Renal cortical epithelial cell (primary cell): Measurements from ENCODE around the gene LAMA3. TPM values are rescaled to one million over a fixed set of nuclear protein-coding genes. Genes with fewer than 3 reads are reported as not detected.

Experiments
- DNase-seq: peaks from one replicate; pipeline ENCODE4 v3.0.0-alpha.2; 2011; ENCODE audit warnings: low read depth
- total RNA-seq: library from RNA; depleted of rRNA; stranded (reverse); fragments of >200 nt; gene quantifications from 2 replicates; pipeline ENCODE4 v1.2.3, GENCODE V29; 2014

Gene LAMA3
- total RNA-seq, 1 donor from 2014 or later, result 70.9 TPM

DNA sequence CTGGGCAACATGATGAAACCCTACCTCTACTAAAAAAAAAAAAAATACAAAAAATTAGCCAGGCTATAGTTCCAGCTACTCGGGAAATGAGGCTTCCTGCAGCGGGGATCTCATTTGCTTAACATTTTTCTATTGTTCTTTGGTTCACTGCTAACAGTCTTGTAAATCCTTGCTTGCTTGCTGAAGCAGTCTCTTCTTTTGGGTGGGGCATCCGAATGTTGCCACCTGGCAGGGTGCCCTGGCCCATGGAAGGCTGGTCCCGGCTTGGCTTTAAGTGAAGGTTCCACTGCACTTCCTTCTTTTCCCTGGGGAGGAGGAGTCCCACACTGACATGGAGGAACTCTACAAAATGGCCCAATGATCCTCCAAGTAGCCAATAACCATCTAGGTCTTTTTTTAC, 20.5 kb upstream of the LAMA3 start:
- no peak for DNase-seq

DNA sequence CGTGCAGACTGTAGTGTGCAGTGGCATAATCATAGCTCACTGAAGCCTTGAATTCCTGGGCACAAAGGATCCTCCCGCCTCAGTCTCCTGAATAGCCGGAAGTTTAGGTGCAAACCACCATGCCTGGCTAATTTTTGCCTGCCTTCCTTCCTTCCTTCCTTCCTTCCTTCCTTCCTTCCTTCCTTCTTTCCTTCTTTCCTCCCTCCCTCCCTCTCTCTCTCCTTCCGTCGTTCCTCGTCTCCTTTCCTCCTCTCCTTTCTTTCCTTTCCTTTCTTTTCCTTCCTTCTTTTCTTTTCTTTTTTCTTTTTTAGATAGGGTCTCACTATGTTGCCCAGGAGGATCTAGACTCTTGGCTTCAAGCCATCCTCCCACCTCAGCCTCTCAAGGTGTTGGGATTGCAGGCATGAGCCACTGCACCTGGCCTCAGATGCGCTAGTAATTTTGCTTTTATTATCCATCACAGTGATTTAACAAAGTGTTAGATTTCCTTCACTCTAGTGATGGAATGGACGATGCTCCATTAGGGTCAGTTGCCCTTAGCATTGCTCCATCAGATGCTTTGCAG, 20.0 kb upstream of the LAMA3 start:
- DNase-seq, result no peak

DNA sequence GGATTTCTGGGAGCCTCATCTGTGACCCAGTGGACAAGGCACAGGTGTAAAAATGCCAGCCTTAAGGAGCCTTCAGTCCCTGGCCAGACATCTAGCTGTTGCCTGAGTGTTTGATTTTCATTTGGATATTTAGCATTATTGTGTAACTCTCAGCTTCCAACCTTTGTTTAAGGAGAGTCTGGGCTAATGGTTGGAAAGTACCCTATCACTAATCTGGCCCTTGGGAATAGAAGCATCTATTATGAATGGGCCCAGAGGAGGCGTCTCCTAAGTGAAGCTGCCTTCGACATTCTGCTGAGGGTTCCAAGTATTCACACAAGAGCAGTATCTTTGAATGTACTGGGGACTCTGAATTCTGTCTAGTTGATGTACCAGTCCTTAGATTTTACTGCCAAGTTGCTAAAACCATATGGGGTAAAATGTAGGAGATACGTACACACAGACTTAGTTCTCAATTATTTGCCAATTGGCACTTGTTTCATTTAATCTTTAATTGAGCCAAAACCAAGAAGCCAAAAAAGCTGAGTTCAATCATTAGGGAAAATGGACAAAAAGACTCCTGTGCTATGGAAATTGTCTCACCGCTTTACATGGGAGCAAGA, 19.3 kb upstream of the LAMA3 start:
- DNase-seq, result no peak

DNA sequence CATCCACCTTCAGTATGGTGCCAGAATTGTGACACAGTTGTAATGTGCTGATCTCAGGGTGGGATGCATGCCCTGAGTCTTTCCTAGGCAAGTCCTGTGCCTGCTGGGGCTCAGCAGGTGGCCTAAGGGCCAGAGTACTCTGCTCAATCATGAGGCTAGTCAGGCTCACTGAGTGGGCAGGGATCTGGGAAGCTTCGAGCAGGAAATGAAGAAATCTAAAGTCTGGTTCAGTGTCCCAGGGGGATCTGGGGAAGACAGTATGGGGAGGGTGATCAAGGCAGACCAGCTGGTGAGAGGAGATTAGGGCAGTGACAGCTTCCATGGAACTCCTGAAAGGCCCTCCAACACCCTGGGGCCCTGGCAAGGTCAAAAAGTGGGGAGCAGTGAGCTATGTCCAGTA, 17.7 kb upstream of the LAMA3 start:
- no peak for DNase-seq

DNA sequence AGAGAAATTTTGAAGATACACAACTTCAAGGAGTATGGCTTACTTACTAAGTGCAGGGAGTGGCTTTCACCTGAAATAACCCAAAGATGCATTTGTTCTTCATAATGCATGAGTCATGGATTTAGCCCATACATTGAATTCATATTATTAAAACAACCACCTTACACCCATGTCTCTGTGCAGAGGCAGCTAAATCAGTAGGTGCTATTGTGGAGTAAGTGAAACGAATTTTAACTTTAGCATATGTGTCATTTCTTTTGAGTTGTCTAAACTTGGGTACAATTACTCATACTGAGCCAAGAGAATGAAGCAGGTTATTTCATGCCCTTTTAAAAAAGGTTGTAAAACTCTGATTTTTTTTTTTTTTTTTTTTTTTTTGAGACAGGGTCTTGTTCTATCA, 15.5 kb upstream of the LAMA3 start:
- no peak for DNase-seq

DNA sequence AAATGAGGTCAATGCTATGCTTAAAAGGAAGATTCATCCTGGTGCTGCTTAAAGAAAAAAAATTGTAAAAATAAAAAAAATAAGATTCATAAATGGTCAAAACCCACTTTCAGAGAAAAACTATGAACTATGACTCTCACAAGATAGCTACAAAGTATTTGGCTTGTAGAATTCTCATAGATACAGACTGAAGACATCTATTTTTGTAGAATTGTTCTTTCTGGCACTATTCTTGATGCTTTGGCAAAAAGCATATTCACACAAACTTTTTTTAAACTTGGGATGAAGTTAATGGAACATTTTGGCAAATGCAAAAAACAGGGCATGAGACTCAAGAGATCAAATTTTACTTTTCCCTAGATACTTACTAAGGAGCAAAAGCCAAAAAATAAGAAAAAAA, 14.0 kb upstream of the LAMA3 start:
- no peak for DNase-seq

DNA sequence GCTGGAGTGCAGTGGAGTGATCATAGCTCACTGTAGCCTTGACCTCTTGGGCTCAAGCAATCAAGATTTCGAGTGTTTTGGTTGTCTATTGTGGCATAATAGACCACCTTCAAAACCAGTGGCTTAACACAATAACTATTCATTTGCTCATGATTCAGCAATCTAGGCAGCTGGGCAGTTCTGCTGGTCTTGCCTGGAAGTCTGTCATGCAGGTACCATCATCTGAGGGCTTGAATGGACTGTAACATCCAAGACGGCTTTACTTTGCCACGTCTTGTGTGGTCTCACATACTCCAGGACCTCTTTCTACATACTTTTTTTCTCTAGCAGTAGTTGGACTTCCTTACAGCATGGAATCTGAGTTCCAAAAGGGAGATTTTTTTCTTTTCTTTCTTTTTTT, 13.4 kb upstream of the LAMA3 start:
- peak; percentile 40 for DNase-seq

DNA sequence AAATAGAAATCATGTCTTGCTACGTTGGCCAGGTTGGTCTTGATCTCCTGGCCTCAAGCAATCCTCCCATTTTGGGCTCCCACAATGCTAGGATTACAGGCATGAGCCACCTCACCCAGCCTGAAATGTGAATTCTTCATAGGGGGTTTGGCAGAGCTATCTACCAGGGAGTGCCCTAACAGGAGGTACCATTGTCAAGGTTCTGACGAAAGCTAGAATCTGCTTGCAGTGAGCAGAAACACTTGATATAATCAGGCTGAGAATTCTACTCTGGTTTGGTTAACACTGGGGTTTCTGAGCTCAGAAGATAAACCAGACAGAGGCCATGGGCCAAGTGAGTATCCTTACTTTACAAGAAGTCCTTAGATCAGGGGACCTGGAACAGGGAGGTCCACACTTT, 7.2 kb upstream of the LAMA3 start:
- DNase-seq, result no peak

DNA sequence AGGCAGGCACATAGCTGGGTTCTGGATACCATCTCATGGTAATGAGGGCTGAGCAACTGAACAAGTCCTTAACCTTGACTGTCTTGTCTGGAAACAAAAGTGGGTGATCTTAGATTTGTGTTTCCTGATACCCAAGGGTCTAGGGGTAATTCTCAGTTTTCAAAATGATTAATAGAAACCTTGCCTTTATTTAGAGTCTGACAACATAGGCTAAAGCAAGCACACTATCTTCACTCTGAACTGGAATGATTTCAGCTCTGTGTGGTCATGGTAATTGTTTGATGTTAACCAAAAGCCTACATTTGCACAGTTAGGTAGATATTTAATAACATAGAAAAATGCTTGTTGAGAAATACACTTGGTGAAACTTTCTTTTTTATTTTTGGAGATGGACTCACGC, 6.8 kb upstream of the LAMA3 start:
- no peak for DNase-seq

DNA sequence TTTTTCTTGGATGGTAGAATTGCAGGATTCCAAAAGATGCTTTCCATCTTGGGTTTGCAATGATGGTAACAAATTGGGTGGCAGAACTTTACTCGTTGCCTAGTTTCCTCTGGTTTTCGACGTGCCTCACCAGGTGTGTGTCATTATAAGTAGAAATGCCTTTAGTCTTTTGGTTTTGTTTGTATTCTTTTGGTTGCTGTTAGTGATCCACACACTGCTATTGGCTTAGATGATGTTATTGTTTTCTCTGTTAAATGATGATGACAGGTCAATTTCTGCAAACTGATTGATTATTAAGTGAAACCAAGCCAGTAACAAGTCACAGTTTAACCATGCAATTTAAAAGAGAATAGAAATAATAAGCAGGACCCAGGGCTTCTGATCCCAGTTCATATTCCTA, 6.1 kb upstream of the LAMA3 start:
- DNase-seq, result peak; percentile 30

DNA sequence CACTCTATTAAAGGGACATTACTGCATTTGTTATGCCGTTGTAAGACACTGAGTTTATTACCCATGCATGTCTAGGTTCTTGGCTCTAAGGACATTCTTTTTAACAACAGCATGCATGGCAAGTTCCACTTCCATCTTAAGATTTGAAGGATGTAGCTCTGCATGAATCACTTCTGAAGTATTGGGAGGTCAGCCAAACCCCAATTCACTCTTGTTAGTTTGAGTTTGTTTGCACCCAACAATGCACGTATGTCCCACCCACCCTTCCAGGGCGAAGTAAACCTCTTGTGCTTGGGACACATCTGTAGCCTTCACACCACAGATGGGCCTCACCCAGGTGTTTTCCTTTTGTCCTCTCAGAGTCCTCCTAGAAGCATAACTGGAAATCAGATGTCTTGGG, 5.6 kb upstream of the LAMA3 start:
- DNase-seq, result peak; percentile 47

DNA sequence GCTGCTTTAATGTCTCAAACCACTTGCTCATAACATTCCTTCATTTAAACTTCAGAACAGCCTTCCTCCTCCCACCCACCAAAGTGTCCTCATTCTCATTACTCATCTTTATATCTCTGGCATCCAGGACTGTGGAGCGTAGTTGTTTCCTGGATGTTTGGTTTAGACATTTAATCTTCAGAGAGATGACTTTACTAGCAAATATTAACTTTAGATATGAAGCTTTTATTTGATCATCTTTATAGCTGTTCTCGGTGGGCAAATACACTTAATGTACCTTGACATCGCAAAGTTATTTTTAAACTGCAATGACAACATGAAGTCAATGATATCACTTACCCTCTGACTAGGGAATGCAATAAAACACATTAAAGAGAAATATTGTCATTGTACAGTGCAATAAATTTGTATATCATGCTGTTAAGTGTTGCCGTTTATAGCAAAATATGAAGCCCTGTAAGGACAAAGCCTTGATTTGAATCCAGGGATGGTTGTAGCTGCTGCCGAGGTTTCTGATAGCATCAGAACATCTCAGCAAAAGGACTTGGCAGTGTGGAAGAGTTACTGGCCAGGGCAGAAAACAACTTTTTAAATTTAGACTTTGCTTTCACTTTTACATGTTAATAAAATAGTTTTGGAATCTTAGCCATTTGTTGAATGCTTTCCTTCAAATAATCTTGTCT, 4.6 kb upstream of the LAMA3 start:
- peak; percentile 22 for DNase-seq

DNA sequence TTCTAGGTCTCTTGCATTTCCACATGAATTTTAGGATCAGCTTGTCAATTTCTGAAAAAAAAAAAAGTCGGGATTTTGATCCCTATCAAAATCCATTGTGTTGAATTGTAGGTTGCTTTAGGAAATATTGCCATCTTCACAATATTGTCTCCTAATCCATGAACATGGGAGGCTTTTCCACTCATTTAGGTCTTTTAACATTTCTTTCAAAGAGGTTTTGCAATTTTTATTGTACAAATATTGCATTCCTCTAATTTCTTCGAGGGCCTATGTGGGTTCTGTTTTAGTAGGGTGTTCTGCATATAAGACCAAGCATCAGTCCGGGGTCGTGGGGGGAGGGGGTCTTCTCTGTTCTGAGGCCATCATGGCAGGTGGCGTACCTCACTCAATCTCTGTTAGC, 725 bp upstream of the LAMA3 start:
- no peak for DNase-seq

DNA sequence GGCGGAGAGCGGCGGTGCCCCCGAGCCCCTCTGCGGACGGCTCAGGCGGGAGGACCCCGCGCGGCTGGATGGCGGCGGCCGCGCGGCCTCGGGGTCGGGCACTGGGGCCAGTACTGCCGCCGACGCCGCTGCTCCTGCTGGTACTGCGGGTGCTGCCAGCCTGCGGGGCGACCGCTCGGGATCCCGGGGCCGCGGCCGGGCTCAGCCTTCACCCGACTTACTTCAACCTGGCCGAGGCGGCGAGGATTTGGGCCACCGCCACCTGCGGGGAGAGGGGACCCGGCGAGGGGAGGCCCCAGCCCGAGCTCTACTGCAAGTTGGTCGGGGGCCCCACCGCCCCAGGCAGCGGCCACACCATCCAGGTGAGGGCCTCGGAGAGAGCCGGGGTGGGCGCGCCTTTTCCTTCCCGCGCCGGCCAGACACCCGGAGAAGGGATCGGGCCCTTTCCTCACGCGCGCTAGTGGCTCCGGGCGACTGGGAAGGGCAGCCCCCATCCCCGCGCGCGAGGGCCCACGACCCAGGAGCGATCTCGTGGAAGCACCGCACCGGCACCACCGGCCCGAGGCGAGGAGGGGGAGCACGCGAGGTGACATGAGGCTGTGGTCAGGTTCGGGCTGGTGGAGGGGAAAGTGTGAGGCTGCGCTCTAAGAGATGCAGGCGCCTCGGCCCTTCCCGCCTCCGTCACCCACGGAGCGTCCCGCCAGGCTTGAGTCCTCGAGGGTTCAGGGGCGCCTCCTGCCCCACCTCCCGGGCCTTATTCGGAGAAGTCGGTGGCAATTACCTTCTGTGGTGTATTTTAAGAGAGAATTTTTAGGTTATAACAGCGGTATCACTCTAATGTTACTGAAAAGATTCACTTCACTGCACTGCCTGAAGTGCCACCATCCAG, 607 bp downstream of the LAMA3 start:
- DNase-seq, result no peak

DNA sequence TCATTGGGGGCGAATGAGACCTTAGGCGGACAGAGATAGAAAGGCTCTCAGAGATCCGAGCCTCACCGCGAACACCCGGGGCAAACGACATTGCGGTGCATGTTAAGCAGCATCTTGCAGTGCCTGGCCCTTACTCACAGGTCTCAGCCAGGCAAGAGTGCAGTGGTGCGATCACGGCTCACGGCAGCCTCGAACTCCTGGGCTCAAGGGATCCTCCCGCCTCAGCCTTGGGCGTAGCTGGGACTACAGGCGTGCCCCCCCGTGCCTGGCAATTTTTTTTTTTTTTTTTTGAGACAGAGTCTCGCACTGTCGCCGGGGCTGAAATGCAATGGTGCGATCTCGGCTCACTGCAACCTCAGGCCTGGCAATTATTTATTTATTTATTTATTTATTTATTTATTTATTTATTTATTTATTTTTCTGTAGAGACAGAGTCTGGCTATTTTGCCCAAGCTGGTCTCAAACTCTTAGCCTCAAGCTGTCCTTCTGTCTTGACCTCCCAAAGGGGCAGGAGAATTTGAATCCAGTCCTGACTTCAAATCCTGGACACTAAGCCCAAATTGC, 1.3 kb downstream of the LAMA3 start:
- DNase-seq, result no peak

DNA sequence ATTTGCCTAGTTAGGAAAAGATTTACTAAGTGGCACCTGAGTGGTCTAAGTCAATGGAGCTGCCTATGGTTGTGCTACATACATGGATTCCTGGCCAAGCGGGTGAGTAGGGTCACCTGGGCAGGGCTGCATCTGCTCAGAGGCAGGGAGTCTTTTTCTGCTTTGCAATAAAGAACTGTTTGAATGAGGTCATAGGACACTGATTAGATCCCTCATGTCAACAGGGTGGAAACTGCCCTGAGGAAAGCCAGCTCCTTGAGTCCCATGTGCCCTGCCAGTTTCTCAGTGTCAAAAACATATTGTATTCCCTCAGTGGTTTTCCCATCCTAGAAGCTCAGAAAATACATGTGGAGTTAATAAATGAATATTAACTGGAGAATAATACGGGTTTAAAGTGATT, 4.6 kb downstream of the LAMA3 start:
- DNase-seq, result no peak

DNA sequence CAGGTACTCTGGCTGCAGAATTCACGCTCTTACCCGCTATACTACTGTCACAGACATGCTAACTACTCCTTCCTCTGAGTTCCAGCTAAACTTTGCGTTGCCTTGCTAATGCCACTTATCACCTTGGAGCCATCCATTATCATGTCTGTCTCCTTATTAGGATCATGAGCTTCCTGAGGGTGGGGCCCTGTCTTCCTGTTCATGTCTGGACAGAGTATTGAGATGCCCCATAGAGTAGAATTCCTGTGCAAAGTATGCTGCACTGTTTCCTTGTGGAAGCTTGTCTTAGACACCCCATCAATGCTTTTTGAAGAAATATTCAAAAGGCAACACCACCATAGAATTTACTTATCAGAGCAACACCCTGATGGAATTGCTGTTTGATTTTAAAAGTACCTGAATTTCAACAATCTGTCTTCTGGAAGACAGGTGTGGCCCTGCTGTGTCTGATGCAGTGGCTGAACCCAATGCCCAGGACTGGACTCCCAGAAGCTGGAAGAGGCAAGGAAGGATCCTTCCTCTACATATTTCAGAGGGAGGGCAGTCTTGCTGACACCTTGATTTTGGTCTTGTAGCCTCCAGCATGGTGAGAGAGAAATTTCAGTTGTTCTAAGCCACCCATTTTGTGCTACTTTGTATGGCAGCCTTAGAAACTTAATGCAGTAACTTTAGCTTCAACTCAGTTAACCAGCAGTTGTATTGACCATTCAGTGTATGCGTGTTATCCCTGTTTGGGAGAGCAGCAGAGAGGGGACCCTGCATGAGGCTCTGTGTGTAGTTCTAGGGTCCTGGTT, 5.6 kb downstream of the LAMA3 start:
- DNase-seq, result no peak

DNA sequence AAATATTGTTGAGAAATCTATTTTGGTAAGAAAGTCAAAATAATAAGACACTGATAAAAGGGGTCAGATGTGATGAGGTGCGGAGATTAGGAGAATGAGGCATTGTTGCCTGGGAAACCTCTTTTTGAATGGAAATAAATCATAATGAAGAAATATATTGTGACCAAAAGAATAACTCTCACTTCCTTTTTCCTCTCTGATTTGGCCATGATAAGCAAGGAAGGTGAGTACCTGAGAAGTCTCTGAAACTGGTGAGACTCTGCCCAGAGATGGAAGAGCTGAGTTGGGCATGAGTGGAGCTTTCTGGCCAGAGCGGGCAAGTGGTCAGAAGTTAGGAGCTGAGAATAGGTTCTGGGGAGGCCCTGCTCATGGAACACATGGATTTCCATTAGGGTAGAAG, 11.8 kb downstream of the LAMA3 start:
- no peak for DNase-seq

DNA sequence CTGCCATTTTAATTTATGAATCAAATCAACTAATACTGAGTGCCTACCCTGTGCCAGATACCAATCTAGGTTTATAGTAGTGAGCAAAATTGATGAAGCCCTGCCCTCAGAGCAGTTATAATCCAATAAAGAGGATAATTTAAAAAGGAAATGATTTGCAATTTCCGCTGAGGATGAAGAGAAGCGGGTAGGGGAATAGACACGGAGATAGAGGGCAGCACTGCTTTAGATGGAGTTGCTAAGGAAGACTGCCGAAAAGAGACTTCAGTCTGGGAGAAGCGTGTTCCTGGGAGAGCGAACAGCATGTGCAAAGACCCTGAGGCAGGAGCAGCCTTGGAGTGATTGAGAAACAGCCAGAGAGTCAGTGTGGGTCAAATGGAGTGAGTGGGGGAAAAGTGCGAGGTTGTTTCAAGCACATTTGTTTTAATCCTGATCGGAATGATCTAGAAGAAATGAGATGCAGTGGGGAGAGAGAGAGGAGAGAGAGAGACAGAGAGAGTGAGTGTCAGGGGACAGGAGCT, 12.4 kb downstream of the LAMA3 start:
- DNase-seq, result no peak

DNA sequence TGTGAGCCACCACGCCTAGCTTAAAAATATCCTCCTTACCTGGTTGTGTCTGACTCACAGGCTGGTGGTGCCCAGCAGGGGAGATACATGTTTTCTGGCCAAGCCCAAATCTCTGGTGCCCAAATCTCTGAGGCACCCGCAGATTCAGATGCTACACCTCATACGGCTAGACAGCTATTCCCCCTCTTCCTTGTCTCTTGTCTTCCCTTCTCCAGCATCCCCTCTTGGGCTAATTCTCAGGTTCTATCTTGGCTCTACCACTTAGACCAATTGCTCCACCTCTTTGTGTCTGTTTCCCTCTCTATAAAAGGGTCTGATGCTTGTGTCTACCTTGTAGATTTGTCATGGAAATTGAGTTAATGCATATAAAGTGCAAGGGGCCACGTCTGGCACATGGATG, 13.4 kb downstream of the LAMA3 start:
- DNase-seq, result no peak
